IPS DF 6.9 (cell line): ENCODE data around the gene SPCS3.

Source experiments
- DNase-seq: peaks from one replicate; pipeline ENCODE4 v3.0.0-alpha.2; 2013; ENCODE audit warnings: low read depth, low spot score
- H3K27ac ChIP-seq: one replicate; pipeline ENCODE4 v1.5.1; 2013; ENCODE audit warnings: low read length, control low read depth
- H3K27me3 ChIP-seq: 2 replicates; pipeline ENCODE4 v1.6.1; 2013; ENCODE audit warnings: mild to moderate bottlenecking, low read length; ENCODE audit not compliant: control insufficient read depth, insufficient read depth
- H3K36me3 ChIP-seq: 2 replicates; pipeline ENCODE4 v1.6.1; 2013; ENCODE audit warnings: low read length; ENCODE audit not compliant: control insufficient read depth, insufficient read depth
- H3K4me1 ChIP-seq: 2 replicates; pipeline ENCODE4 v1.6.1; 2013; ENCODE audit warnings: low read length; ENCODE audit not compliant: control insufficient read depth, insufficient read depth
- H3K4me3 ChIP-seq: 2 replicates; pipeline ENCODE4 v1.5.1; 2013; ENCODE audit warnings: mild to moderate bottlenecking, low read length
- H3K9me3 ChIP-seq: 2 replicates; pipeline ENCODE4 v1.6.1; 2013; ENCODE audit warnings: low read length, inconsistent platforms; ENCODE audit not compliant: control insufficient read depth, insufficient read depth
- WGBS: extraction: QIAGEN DNeasy Blood & Tissue Kit; methylation state at CpG from one replicate; pipeline ENCODE4 v1.1.7; 2013; ENCODE audit warnings: mixed read lengths, missing lambda C conversion rate; ENCODE audit not compliant: insufficient read length, insufficient coverage; 5-methylcytosine and 5-hydroxymethylcytosine counted together

The SPCS3 gene

DNA sequence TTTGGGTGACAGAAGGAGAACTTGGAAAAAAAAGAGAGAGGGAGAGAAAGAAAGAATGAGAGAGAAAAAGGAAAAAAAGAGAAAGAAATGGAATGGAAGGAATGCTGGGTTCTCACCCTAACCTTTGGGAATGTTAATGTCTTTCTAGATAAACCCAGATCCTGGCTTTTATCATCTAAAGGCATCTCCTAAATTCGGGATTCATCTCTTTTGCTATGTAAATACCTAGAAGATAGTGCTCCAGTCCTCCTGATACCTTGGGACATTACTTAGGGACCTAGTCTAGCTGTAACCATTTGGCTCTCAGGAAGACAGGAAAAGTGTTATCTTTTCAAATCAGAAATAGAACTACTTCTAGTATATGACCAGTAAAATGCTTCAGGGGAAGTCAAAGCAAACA lies 15.8 kb upstream of the SPCS3 start:
- WGBS, result no CpG with 5 or more reads among the region's 1 CpG
- no peaks in the 10 kb centered on the region for H3K9me3 ChIP-seq
- no peaks in the 10 kb centered on the region for H3K36me3 ChIP-seq
- no peak overlapping the region for H3K27ac ChIP-seq
- H3K4me1 ChIP-seq, result no peaks in the 10 kb centered on the region
- DNase-seq, result no peak
- H3K4me3 ChIP-seq, result no peak overlapping the region
- peaks cover 3% of the 10 kb centered on the region for H3K27me3 ChIP-seq

DNA sequence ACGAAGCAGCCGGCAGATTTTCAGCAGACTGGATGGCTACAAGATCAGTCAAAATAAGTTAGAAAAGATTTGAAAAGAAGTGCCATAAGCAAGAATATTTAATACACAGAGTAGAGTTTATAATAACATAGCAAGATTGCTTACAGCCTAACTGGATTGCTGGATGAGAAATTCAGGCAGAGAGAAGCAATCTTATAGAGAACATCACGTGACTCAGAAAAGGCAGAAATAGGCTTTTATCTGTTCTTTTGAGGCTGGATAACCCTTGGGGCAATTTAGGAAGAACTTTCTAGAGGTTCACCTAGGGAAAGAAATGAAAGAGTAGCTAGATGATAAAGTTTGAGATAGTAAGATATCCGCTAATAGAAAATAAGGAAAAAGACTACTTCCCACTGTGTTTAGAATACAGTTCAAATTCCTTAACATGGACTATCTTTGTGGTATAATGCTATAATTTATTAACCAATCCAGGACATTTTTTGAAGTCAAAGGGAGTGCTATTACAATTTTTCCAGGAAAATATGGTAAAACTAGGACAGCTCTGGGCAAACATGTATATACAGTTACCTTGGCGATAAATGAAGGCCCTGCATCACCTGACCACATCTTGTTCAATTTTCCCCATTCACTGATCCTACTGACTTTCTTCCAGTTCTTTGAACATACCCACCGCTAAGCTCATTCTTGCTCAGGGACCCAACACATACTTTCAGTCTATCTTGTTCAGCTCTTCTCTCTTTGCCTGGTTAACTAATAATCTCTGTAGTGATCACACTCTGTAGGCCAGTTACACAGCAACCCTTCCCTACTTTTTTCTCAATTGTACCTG lies 12.7 kb upstream of the SPCS3 start:
- peaks cover 3% of the 10 kb centered on the region for H3K27me3 ChIP-seq
- H3K4me3 ChIP-seq, result no peak overlapping the region
- H3K9me3 ChIP-seq, result no peaks in the 10 kb centered on the region
- DNase-seq, result no peak
- H3K4me1 ChIP-seq, result no peaks in the 10 kb centered on the region
- WGBS, result no CpG with 5 or more reads among the region's 6 CpGs
- H3K27ac ChIP-seq, result no peak overlapping the region
- H3K36me3 ChIP-seq, result no peaks in the 10 kb centered on the region

DNA sequence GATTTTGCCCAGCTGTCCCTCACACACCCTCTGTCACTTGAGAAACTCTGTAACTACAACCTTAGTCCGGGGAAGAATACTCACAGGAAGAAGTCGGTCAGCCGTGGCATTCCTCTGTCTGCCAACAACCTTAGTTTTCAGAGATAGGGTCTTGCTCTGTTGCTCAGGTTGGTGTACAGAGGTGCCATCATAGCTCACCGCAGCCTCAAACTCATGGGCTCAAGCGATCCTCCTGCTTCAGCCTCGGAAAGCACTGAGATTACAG lies 12.2 kb upstream of the SPCS3 start:
- H3K27me3 ChIP-seq, result peaks cover 3% of the 10 kb centered on the region
- no peak overlapping the region for H3K4me3 ChIP-seq
- no peak for DNase-seq
- H3K36me3 ChIP-seq, result no peaks in the 10 kb centered on the region
- WGBS, result no CpG with 5 or more reads among the region's 6 CpGs
- H3K4me1 ChIP-seq, result no peaks in the 10 kb centered on the region
- H3K9me3 ChIP-seq, result no peaks in the 10 kb centered on the region
- H3K27ac ChIP-seq, result no peak overlapping the region

DNA sequence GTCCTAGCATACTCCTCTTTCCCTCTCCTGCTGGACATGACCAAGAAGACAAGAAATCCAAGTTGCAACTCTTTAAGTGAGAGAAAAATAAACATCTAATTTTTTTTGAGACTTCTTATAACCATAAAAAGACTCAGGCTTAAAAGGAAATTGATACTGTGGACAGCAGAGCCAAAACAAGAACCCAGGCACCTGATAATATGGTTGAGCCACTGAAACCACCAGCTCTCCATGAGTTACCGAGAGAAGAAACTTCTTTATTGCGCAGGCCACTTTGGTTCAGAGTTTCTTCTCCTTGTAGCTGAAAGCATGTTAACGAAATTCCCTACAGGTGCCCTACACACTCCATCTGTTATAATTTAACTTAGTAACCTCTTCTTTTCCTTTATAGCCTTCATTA lies 11.3 kb upstream of the SPCS3 start:
- H3K27me3 ChIP-seq, result peaks cover 3% of the 10 kb centered on the region
- no CpG with 5 or more reads among the region's 3 CpGs for WGBS
- H3K4me1 ChIP-seq, result no peaks in the 10 kb centered on the region
- DNase-seq, result no peak
- no peak overlapping the region for H3K4me3 ChIP-seq
- no peaks in the 10 kb centered on the region for H3K9me3 ChIP-seq
- H3K27ac ChIP-seq, result no peak overlapping the region
- no peaks in the 10 kb centered on the region for H3K36me3 ChIP-seq

DNA sequence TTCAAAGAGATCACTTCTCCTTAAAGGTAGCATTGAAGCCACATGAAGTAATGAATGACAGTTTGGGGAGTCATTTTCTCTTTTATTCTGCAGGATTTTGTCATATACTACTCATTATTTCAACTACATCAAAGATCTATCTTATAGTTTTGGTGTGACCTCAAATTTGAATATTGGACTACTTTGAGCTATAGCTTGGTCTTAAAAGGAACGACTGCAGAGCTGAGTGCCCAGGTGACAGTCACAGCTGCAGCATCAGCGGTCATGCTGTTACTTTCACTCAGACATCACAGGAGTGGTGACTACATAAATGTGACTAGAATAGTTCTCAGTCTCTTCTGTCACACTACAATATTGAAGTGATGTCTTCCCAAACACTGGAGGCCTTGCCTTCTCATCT lies 10.7 kb upstream of the SPCS3 start:
- no CpG with 5 or more reads among the region's 2 CpGs for WGBS
- Histone ChIP-seq H3K27ac (no peak overlapping the region), H3K4me1 (no peaks in the 10 kb centered on the region), H3K9me3 (no peaks in the 10 kb centered on the region), H3K36me3 (no peaks in the 10 kb centered on the region), H3K4me3 (no peak overlapping the region), H3K27me3 (peaks cover 3% of the 10 kb centered on the region)
- no peak for DNase-seq

DNA sequence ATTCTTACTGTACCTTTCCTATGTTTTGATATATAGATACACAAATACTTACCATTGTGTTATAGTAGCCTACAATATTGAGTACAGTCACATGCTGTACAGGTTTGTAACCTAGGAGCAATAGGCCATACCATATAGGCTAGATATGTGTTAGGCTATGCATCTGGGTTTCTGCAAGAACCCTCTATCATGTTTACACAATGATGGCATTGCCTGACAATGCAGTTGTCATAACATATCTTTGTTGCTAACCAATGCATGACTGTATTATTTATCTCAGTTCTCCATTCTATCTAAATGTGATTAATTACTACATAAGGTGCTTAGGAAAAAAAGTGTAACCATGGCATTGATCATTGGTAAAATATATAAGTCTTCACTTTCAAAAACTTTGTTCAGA lies 10.0 kb upstream of the SPCS3 start:
- no peak overlapping the region for H3K27ac ChIP-seq
- no peaks in the 10 kb centered on the region for H3K4me1 ChIP-seq
- no peaks in the 10 kb centered on the region for H3K9me3 ChIP-seq
- no peaks in the 10 kb centered on the region for H3K36me3 ChIP-seq
- H3K4me3 ChIP-seq, result no peak overlapping the region
- no peak for DNase-seq
- H3K27me3 ChIP-seq, result no peaks in the 10 kb centered on the region; the same call in 1 of the 2 replicates

DNA sequence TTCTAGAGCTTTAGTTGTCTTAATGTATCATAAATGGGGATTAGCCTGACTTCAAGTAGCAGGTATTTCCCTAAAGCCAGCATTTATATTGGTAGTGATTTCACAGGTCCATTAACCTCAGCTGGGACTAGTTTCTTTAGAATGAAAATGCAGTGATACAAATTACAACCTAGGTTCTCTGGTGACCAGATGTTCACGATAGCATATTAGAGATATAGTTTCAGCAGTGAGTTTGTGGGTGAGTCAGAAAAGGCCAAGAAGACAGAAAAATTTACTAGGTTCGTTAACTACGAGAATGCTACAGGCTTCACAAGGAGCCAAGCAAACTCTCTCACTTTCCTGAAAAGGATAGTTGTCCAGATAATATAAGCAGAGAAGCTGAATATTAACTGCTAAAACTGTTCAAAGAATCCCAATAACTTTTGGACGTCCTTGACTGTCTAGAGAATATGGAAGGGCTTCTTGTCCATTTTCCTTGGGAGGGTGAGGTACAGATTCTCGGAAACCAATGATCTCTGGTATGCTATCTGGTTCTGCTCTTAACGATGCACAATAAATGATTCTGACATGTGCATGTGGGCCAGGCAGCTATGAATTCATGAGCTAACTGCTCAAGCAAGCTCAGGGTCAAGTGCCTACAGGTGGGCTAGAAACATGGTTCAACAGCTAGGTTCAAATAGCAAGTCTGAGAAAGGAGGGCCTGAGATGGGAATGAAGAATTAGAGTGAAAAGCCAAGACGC lies 6.0 kb upstream of the SPCS3 start:
- Histone ChIP-seq H3K27ac (no peak overlapping the region), H3K27me3 (no peaks in the 10 kb centered on the region), H3K9me3 (no peaks in the 10 kb centered on the region), H3K36me3 (no peaks in the 10 kb centered on the region), H3K4me1 (no peaks in the 10 kb centered on the region), H3K4me3 (no peak overlapping the region)
- DNase-seq, result no peak
- no CpG with 5 or more reads among the region's 7 CpGs for WGBS

DNA sequence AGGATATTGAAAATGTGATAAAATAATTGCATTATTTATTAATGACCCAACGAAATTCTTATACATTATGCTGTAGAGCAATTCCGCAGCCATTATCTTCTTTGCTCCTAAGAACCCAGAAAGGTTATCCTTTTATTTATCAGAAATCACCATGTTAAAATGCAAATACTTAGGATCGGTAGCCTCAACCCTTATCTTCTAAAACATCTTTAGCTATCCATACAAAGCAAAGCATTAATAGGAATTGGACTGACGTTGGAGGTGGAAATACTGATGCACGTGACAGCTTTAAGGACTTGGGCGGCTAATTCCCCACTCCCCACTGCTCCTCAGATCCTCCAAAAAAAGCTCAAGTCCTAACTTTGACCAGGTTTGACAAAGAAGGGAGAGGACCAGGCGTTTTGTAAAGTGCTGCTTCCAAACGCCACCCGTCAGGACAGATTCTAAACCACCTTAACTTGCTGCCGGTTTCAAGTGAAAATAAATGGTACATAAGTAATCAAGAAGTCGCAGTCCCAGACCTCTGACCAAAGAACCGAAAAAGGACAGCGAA lies 539 bp upstream of the SPCS3 start:
- no CpG with 5 or more reads among the region's 13 CpGs for WGBS
- H3K4me3 ChIP-seq, result peak overlapping the region; percentile 100; the same call in 1 of the 2 replicates
- H3K4me1 ChIP-seq, result no peaks in the 10 kb centered on the region; the same call in 1 of the 2 replicates
- DNase-seq, result no peak
- H3K27me3 ChIP-seq, result no peaks in the 10 kb centered on the region
- no peak overlapping the region for H3K27ac ChIP-seq
- no peaks in the 10 kb centered on the region for H3K36me3 ChIP-seq
- no peaks in the 10 kb centered on the region for H3K9me3 ChIP-seq

DNA sequence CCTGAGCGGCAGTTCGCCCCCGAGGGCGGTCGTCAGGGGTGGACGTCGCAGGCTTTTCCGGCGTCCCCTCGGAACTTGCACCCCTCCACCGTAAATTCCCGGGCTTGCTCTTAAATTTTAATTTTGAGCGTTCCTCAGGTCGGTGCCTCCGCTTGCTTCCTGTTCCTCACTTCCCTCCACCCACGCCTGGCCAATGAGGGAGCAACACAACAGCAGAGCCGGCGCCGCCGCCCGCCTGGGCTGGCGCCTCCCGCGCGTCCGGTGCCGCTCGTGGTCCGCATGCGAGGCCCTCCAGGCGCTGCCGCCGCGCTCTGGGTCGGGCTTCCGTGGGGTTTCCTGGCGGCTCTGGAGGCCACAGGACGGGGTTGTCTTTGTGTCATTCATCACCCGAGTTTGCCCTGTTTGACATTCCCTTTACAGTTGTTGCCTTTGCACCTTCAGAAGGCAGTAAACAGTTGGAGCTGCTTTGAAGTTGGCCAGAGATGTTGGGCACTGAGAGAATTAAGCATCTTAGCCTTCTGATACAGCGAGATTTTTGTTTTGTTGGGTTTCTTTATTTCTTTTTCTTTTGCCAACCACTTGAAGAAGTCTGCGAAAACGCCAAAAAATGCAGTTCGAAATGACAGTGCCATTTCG lies 692 bp downstream of the SPCS3 start:
- no peaks in the 10 kb centered on the region; the same call in 1 of the 2 replicates for H3K4me1 ChIP-seq
- H3K27ac ChIP-seq, result no peak overlapping the region

DNA sequence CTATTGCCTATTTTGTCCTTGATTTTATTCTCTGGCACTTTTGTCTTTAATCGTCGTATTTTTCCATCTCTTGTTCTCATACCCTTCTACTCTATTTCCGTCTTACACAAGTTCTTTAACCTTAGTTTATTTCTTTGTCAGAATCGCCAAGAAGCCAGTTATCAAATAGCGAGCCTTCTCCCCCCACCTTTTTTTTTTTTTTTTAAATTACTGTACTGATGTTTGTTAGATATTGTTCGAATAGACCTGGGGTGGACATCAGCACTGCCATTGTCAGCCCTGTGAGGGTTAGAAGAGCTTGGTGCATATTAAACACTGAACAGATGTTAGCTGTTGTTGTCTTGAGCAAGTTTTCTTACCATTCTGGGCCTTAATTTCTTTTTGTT lies 1.2 kb downstream of the SPCS3 start:
- H3K36me3 ChIP-seq, result no peaks in the 10 kb centered on the region
- H3K27ac ChIP-seq, result no peak overlapping the region
- no CpG with 5 or more reads among the region's 6 CpGs for WGBS
- peak overlapping the region; percentile 100; the same call in 1 of the 2 replicates for H3K4me3 ChIP-seq
- DNase-seq, result no peak
- H3K4me1 ChIP-seq, result no peaks in the 10 kb centered on the region; the same call in 1 of the 2 replicates
- no peaks in the 10 kb centered on the region for H3K27me3 ChIP-seq
- H3K9me3 ChIP-seq, result no peaks in the 10 kb centered on the region

More for the DNA sequence above, 692 bp downstream of the SPCS3 start:
- H3K36me3 ChIP-seq, result no peaks in the 10 kb centered on the region
- H3K4me3 ChIP-seq, result peak overlapping the region; percentile 100
- no CpG with 5 or more reads among the region's 44 CpGs for WGBS
- no peak for DNase-seq
- H3K9me3 ChIP-seq, result no peaks in the 10 kb centered on the region
- H3K27me3 ChIP-seq, result no peaks in the 10 kb centered on the region
